Caco-2 (cell line): ENCODE results near the gene ASF1B. TPM values are rescaled to one million over a fixed set of nuclear protein-coding genes. Genes with fewer than 3 reads are reported as not detected.

ENCODE experiments used
- BruUV-seq: library from RNA; stranded (reverse); fragments of 400-500 nt; replicated peaks from 2 replicates; lab custom pipeline; 2021; lab: Mats Ljungman, UMichigan
- CTCF ChIA-PET: fragments of 300-600 bp; sonication (Branson Sonifier 250); formaldehyde crosslinking; loops from one replicate; lab custom pipeline; 2022; ENCODE audit warnings: antibody characterized with exemption; lab: Charles Lee
- POLR2A ChIA-PET: fragments of 300-600 bp; sonication (Branson Sonifier 250); formaldehyde crosslinking; loops from one replicate; lab custom pipeline; 2022; ENCODE audit warnings: antibody characterized with exemption; lab: Charles Lee
- DNase-seq, 2 experiments: peaks; one replicate each; pipeline versions ENCODE4 v3.0.0 to v3.0.0-alpha.2; 2020 to 2022
- H3K27me3 ChIP-seq: replicated peaks from 2 replicates; pipeline ENCODE4 v1.6.0; 2011; ENCODE audit warnings: low read length; ENCODE audit not compliant: control insufficient read depth, insufficient read depth
- H3K36me3 ChIP-seq: 2 replicates; pipeline ENCODE4 v1.5.1; 2011; ENCODE audit warnings: low read length; ENCODE audit not compliant: control insufficient read depth, insufficient read depth
- H3K4me1 ChIP-seq: fragments of 250-450 bp; sonication (Bioruptor Pico); 2 replicates; pipeline ENCODE4 v1.5.1; 2020; ENCODE audit warnings: mild to moderate bottlenecking
- H3K4me3 ChIP-seq: 2 replicates; pipeline ENCODE4 v1.5.1; 2011; ENCODE audit warnings: low read depth, mild to moderate bottlenecking, control low read depth, low read length
- H3K9me3 ChIP-seq: fragments of 250-450 bp; sonication (Bioruptor Pico); 2 replicates; pipeline ENCODE4 v1.5.1; 2020; ENCODE audit warnings: mild to moderate bottlenecking, moderate library complexity
- H3K27ac Mint-ChIP-seq: one replicate; pipeline ENCODE4 v1.8.0; 2022; ENCODE audit warnings: mixed read lengths; ENCODE audit not compliant: unreplicated experiment
- H3K27me3 Mint-ChIP-seq: one replicate; pipeline ENCODE4 v1.8.0; 2022; ENCODE audit warnings: mixed read lengths; ENCODE audit not compliant: insufficient read depth, unreplicated experiment
- H3K36me3 Mint-ChIP-seq: one replicate; pipeline ENCODE4 v1.8.0; 2022; ENCODE audit warnings: mild to moderate bottlenecking, mixed read lengths; ENCODE audit not compliant: insufficient read depth, unreplicated experiment
- H3K4me1 Mint-ChIP-seq: one replicate; pipeline ENCODE4 v1.8.0; 2022; ENCODE audit warnings: low read depth, mixed read lengths; ENCODE audit not compliant: unreplicated experiment
- H3K4me3 Mint-ChIP-seq: one replicate; pipeline ENCODE4 v1.8.0; 2022; ENCODE audit warnings: mild to moderate bottlenecking, moderate library complexity, mixed read lengths; ENCODE audit not compliant: unreplicated experiment
- H3K9me3 Mint-ChIP-seq: one replicate; pipeline ENCODE4 v1.8.0; 2022; ENCODE audit warnings: mixed read lengths; ENCODE audit not compliant: unreplicated experiment
- intact Hi-C: fragments of 100-400 bp; cut with micrococcal nuclease; formaldehyde crosslinking; loops from one replicate; pipeline ENCODE4 v1.10.0; 2022; ENCODE audit not compliant: unreplicated experiment
- total RNA-seq: library from RNA; stranded (reverse); gene quantifications from 2 replicates; pipeline ENCODE4 v1.2.3, GENCODE V29; 2022
- TF ChIP-seq, protein P1 (sequence below), 2 experiments: fragments of 200-600 bp in 1 of 2; IDR thresholded peaks; 1 replicate in 1 of 2; 2 replicates in 1 of 2; pipeline versions ENCODE4 v1.5.1 to v1.8.0; 2011 to 2022; ENCODE audit warnings: antibody characterized with exemption in 1 of 2, control low read depth in 1 of 2, inconsistent platforms in 1 of 2, low read depth in 1 of 2, low read length in 1 of 2, mild to moderate bottlenecking in 1 of 2, moderate library complexity in 1 of 2; ENCODE audit not compliant: insufficient read depth in 1 of 2, severe bottlenecking in 1 of 2, unreplicated experiment in 1 of 2

Gene ASF1B
- total RNA-seq, 1 experiment from 2014 or later, result 40.2 TPM

DNA sequence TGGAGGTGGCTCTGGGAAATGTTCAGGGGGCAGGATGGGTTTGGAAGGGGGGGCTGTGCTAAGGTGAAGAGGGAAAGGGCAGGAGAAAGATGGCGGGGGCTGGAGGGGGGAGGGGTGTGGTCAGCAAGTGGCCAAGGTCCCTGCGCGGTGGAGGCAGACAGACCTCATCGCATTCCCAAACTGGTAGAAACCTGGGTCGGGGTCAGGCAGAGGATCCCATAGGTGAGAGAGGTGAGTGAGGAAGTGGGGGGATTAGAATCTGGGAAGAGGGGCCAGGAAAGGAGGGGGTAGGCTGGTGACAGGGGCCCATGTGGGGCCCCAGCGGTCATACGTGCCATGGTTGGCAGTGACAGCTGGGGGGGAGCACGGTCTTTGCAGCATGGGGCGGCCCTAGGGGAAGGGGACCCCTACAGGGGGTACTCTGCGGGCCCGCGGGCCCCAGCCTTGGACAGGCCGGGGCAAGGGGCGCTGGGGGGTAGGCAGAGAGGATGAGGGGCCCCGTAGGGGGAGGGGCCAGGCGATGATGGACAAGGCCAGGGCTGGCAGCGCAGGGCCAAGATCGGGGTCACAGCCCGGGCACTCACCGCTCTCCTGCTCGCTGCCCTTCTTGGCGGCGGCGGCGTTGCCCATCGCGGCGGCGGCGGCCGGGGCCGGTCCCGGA is 19.3 kb downstream of the ASF1B start:
- Histone ChIP-seq H3K4me1 (peaks cover 13% of the 10 kb centered on the region), H3K36me3 (no peaks in the 10 kb centered on the region), H3K9me3 (no peaks in the 10 kb centered on the region), H3K27me3 (no peaks in the 10 kb centered on the region), H3K4me3 (peak overlapping the region; percentile 79)
- no peaks in the 10 kb centered on the region for H3K27me3 Mint-ChIP-seq
- peak overlapping the region; percentile 64 for H3K27ac Mint-ChIP-seq
- ChIA-PET CTCF (interaction anchor here (0.6 to 4.0 kb wide), 3 partner anchors 20 to 273 kb away, joined by 6 to 16 read pairs (median 9); partner anchors contain the start of gene ASF1B), POLR2A (interaction anchor here (0.9 to 1.1 kb wide), 2 partner anchors 20 to 322 kb away, joined by 4 to 10 read pairs; partner anchors contain the start of genes ASF1B and ZSWIM4)
- peaks cover 40% of the 10 kb centered on the region for H3K36me3 Mint-ChIP-seq
- no TSS peak for BruUV-seq
- H3K4me3 Mint-ChIP-seq, result peak overlapping the region; percentile 90
- no peaks in the 10 kb centered on the region for H3K9me3 Mint-ChIP-seq
- no peak for DNase-seq
- H3K4me1 Mint-ChIP-seq, result peaks cover 8% of the 10 kb centered on the region
- intact Hi-C loops, result loop anchor here (5.0 kb wide), 1 partner anchor 35 kb away; no protein-coding TSS in a partner anchor
- TF ChIP-seq, protein P1, sequence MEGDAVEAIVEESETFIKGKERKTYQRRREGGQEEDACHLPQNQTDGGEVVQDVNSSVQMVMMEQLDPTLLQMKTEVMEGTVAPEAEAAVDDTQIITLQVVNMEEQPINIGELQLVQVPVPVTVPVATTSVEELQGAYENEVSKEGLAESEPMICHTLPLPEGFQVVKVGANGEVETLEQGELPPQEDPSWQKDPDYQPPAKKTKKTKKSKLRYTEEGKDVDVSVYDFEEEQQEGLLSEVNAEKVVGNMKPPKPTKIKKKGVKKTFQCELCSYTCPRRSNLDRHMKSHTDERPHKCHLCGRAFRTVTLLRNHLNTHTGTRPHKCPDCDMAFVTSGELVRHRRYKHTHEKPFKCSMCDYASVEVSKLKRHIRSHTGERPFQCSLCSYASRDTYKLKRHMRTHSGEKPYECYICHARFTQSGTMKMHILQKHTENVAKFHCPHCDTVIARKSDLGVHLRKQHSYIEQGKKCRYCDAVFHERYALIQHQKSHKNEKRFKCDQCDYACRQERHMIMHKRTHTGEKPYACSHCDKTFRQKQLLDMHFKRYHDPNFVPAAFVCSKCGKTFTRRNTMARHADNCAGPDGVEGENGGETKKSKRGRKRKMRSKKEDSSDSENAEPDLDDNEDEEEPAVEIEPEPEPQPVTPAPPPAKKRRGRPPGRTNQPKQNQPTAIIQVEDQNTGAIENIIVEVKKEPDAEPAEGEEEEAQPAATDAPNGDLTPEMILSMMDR (IDR thresholded peaks at IDR 0.05; ENCODE audit: insufficient read depth in 1 of 2, low read depth in 1 of 2, low read length in 1 of 2, severe bottlenecking in 1 of 2, unreplicated experiment in 1 of 2), result no peak

DNA sequence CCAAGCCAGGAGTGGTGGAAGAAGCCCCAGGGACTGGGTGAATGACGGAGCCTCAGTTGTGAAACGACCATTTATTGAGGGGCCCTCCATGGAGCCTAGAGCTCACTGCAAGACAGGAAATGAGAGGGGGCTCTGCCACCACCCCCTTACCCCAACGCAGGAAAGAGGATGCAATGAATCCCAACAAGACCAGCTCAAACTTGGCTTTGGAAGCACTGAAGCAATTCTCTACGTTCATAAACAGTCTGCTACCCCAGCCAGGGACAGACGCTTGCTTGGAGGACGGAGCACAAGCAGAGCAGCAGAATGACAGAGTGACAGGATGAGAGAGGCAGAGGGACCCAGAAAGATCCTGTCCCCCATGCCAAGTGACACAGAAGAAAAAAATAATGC is 19.9 kb downstream of the ASF1B start:
- intact Hi-C loops, result loop anchor here (5.0 kb wide), 1 partner anchor 34 kb away; no protein-coding TSS in a partner anchor
- ChIA-PET POLR2A (no interaction called here), CTCF (interaction anchor here (4.0 kb wide), 1 partner anchor 20 kb away, joined by 16 read pairs; the partner anchor contains the start of gene ASF1B)
- Mint-ChIP-seq H3K4me1 (peaks cover 8% of the 10 kb centered on the region), H3K36me3 (peaks cover 34% of the 10 kb centered on the region), H3K4me3 (peak overlapping the region; percentile 90), H3K27ac (peak overlapping the region; percentile 64), H3K9me3 (no peaks in the 10 kb centered on the region), H3K27me3 (no peaks in the 10 kb centered on the region)
- no peaks in the 10 kb centered on the region for H3K27me3 ChIP-seq
- no peaks in the 10 kb centered on the region for H3K9me3 ChIP-seq
- H3K4me3 ChIP-seq, result peak overlapping the region; percentile 79
- DNase-seq, result no peak
- H3K4me1 ChIP-seq, result peaks cover 13% of the 10 kb centered on the region
- TF ChIP-seq, protein P1 (IDR thresholded peaks at IDR 0.05; ENCODE audit: insufficient read depth in 1 of 2, low read depth in 1 of 2, low read length in 1 of 2, severe bottlenecking in 1 of 2, unreplicated experiment in 1 of 2), result no peak
- no peaks in the 10 kb centered on the region for H3K36me3 ChIP-seq
- BruUV-seq, result no TSS peak

DNA sequence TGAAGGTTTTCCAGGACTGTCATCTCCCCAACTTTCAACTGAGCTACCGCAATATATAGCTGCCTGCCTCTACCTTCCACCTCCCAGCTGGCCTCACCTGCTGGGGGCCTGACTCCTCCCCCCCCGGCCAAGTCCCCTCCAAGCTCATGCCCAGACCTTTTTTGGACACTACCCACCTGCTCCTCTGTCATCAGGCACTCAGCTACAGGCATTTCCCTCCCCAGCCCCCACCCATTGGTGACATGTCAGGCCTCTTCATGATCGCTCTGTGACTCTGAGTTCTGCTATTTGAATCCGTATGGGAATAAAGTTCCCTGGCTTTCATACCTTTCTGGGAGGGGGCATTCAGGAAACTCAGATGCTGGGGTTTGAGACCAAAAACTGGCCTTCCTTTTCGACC is 20.6 kb downstream of the ASF1B start:
- ChIA-PET CTCF (interaction anchor here (4.0 kb wide), 1 partner anchor 21 kb away, joined by 16 read pairs; the partner anchor contains the start of gene ASF1B), POLR2A (no interaction called here)
- peaks cover 30% of the 10 kb centered on the region for H3K36me3 Mint-ChIP-seq
- intact Hi-C loops, result loop anchor here (5.0 kb wide), 1 partner anchor 33 kb away; no protein-coding TSS in a partner anchor
- no peaks in the 10 kb centered on the region for H3K27me3 Mint-ChIP-seq
- peak overlapping the region; percentile 90 for H3K4me3 Mint-ChIP-seq
- H3K4me1 Mint-ChIP-seq, result peaks cover 8% of the 10 kb centered on the region
- no peak for DNase-seq
- Histone ChIP-seq H3K27me3 (no peaks in the 10 kb centered on the region), H3K4me1 (peaks cover 13% of the 10 kb centered on the region), H3K36me3 (no peaks in the 10 kb centered on the region), H3K9me3 (no peaks in the 10 kb centered on the region), H3K4me3 (no peak overlapping the region)
- BruUV-seq, result TSS peak; percentile 39
- TF ChIP-seq, protein P1 (IDR thresholded peaks at IDR 0.05; ENCODE audit: insufficient read depth in 1 of 2, low read depth in 1 of 2, low read length in 1 of 2, severe bottlenecking in 1 of 2, unreplicated experiment in 1 of 2), result no peak
- H3K27ac Mint-ChIP-seq, result peak overlapping the region; percentile 55
- no peaks in the 10 kb centered on the region for H3K9me3 Mint-ChIP-seq
